K562 (cell line): ENCODE results near the gene RNU11. TPM values are rescaled to one million over a fixed set of nuclear protein-coding genes. Genes with fewer than 3 reads are reported as not detected.

Source experiments
- ARID4B ChIP-seq: sonication (generic); formaldehyde crosslinking; IDR thresholded peaks from 2 replicates; pipeline ENCODE4 v1.8.0; 2022; ENCODE audit warnings: mild to moderate bottlenecking, missing genetic modification reagents
- E2F5 ChIP-seq: sonication (generic); formaldehyde crosslinking; IDR thresholded peaks from 2 replicates; pipeline ENCODE4 v1.8.0; 2022; ENCODE audit warnings: mild to moderate bottlenecking, missing genetic modification reagents
- EHMT2 ChIP-seq: fragments of 450-650 bp; IDR thresholded peaks from 2 replicates; pipeline ENCODE4 v1.6.1; 2018; ENCODE audit warnings: antibody characterized with exemption
- ELF4 ChIP-seq: fragments of 450-650 bp; formaldehyde crosslinking; IDR thresholded peaks from 2 replicates; pipeline ENCODE4 v1.4.0; 2022; ENCODE audit warnings: missing genetic modification characterization
- HLTF ChIP-seq: fragments of 450-650 bp; IDR thresholded peaks from 2 replicates; pipeline ENCODE4 v1.6.1; 2016
- HSF4 ChIP-seq: fragments of 250-450 bp; sonication (Bioruptor Pico); IDR thresholded peaks from 2 replicates; pipeline ENCODE4 v2.1.2; 2022; ENCODE audit warnings: mild to moderate bottlenecking, moderate library complexity, borderline replicate concordance
- IRF9 ChIP-seq: fragments of 450-650 bp; IDR thresholded peaks from 2 replicates; pipeline ENCODE4 v1.6.1; 2016; ENCODE audit warnings: missing biosample characterization, missing genetic modification characterization
- MYC ChIP-seq, 2 experiments: fragments of 250-450 bp in 1 of 2; sonication (Bioruptor Pico) in 1 of 2; IDR thresholded peaks; 2 replicates each; pipeline versions ENCODE4 v1.5.1 to v1.6.1; 2012 to 2021; ENCODE audit warnings: low read depth in 2 of 2, borderline replicate concordance in 1 of 2, improper control_type of control experiment in 1 of 2, low read length in 1 of 2, mild to moderate bottlenecking in 1 of 2, moderate library complexity in 1 of 2
- NFXL1 ChIP-seq: fragments of 450-650 bp; formaldehyde crosslinking; IDR thresholded peaks from 2 replicates; pipeline ENCODE4 v1.4.0; 2021; ENCODE audit warnings: mild to moderate bottlenecking
- PHF8 ChIP-seq: fragments of 200-600 bp; sonication (generic); IDR thresholded peaks from 2 replicates; pipeline ENCODE4 v1.6.1; 2012; ENCODE audit warnings: mixed run types, mild to moderate bottlenecking, inconsistent platforms, low read length, moderate library complexity, borderline replicate concordance
- PHTF2 ChIP-seq: fragments of 250-450 bp; sonication (Bioruptor Pico); IDR thresholded peaks from 2 replicates; pipeline ENCODE4 v1.5.0; 2021; ENCODE audit warnings: mild to moderate bottlenecking
- PURB ChIP-seq: sonication (generic); formaldehyde crosslinking; IDR thresholded peaks from 2 replicates; pipeline ENCODE4 v1.9.0; 2021; ENCODE audit warnings: low read depth, mild to moderate bottlenecking, missing genetic modification reagents
- RFX7 ChIP-seq: fragments of 250-450 bp; sonication (Bioruptor Pico); IDR thresholded peaks from 2 replicates; pipeline ENCODE4 v1.5.1; 2021; ENCODE audit warnings: mild to moderate bottlenecking
- SMAD1 ChIP-seq: fragments of 150-350 bp; IDR thresholded peaks from 2 replicates; pipeline ENCODE4 v1.6.1; 2014; ENCODE audit warnings: low read length, low read depth; ENCODE audit not compliant: partially characterized antibody
- SNIP1 ChIP-seq: fragments of 450-650 bp; IDR thresholded peaks from 2 replicates; pipeline ENCODE4 v1.7.1; 2017; ENCODE audit warnings: low read depth, mild to moderate bottlenecking
- SUPT5H ChIP-seq: fragments of 450-650 bp; IDR thresholded peaks from 2 replicates; pipeline ENCODE4 v1.6.1; 2016
- TSC22D4 ChIP-seq: fragments of 450-650 bp; IDR thresholded peaks from 2 replicates; pipeline ENCODE4 v1.6.1; 2016; ENCODE audit warnings: missing genetic modification characterization, missing biosample characterization, control low read depth
- WHSC1 ChIP-seq: IDR thresholded peaks from one replicate; pipeline ENCODE4 v1.6.1; 2012; ENCODE audit warnings: low read length, control low read depth, inconsistent platforms
- ZBTB2 ChIP-seq: fragments of 450-650 bp; IDR thresholded peaks from 2 replicates; pipeline ENCODE4 v1.6.1; 2016; ENCODE audit warnings: antibody characterized with exemption
- ZNF511 ChIP-seq: sonication (generic); formaldehyde crosslinking; IDR thresholded peaks from 2 replicates; pipeline ENCODE4 v1.8.0; 2022; ENCODE audit warnings: mild to moderate bottlenecking, missing genetic modification reagents
- polyA plus RNA-seq, 8 experiments: library from polyadenylated mRNA; depleted of rRNA in 4 of 8; stranded (reverse) in 5 of 8; unstranded in 3 of 8; fragments of >200 nt; fragmentation: Nextera tagmentation in 2 of 8; fragmentation: Illumina TruSeq in 1 of 8; extraction: Ambion mirVana in 2 of 8; extraction: Trizol in 1 of 8; gene quantifications; 2 replicates each; pipeline versions ENCODE4 v1.2.1 to v1.2.3, GENCODE V29; 2011 to 2014; ENCODE audit warnings: inconsistent platforms in 1 of 8, missing spikeins in 1 of 8
- total RNA-seq, 7 experiments: library from RNA; depleted of rRNA in 6 of 7; stranded (reverse); fragments of >200 nt in 6 of 7; fragmentation: Illumina TruSeq in 2 of 7; extraction: Trizol in 2 of 7; gene quantifications; 2 replicates each; pipeline versions ENCODE4 v1.2.1 to v1.2.3, GENCODE V29; 2011 to 2021; ENCODE audit warnings: low replicate concordance in 1 of 7

The RNU11 gene
- total and polyA plus RNA-seq, 9 of the 15 experiments (the other 6 are each of a cell fraction or from before 2014, with no cell fraction given) = not detected

GRCh38 chr1:28648008-28648473 is 359 bp upstream of the RNU11 start (continued):
- TF ChIP-seq ZBTB2 (peak; percentile 42; the same call in 1 of the 2 replicates), HSF4 (CRISPR knock-in tag) (no peak), PHF8 (peak; percentile 68; the same call in 1 of the 2 replicates), EHMT2 (0 out of 2 replicates have a peak, but pooled peaks have one; percentile 20), MYC (IDR thresholded peaks at IDR 0.05; ENCODE audit: low read depth, low read length) (peak; percentile 29; the same call in 1 of the 2 replicates), MYC (CRISPR knock-in tag; IDR thresholded peaks at IDR 0.05; ENCODE audit: borderline replicate concordance, low read depth) (peak; percentile 19), E2F5 (CRISPR knock-in tag) (peak; percentile 48; the same call in 1 of the 2 replicates), ARID4B (CRISPR knock-in tag) (0 out of 2 replicates have a peak, but pooled peaks have one; percentile 55), PHTF2 (CRISPR knock-in tag) (0 out of 2 replicates have a peak, but pooled peaks have one; percentile 59), IRF9 (0 out of 2 replicates have a peak, but pooled peaks have one; percentile 17), SMAD1 (no peak), PURB (CRISPR knock-in tag) (no peak), HLTF (no peak; the same call in 1 of the 2 replicates), ELF4 (CRISPR knock-in tag) (peak; percentile 48; the same call in 1 of the 2 replicates), NFXL1 (CRISPR knock-in tag) (0 out of 2 replicates have a peak, but pooled peaks have one; percentile 79), WHSC1 (no peak), ZNF511 (CRISPR knock-in tag) (no peak; the same call in 1 of the 2 replicates), SUPT5H (no peak), RFX7 (CRISPR knock-in tag) (peak; percentile 84; the same call in 1 of the 2 replicates), SNIP1 (0 out of 2 replicates have a peak, but pooled peaks have one; percentile 26), TSC22D4 (no peak)
